GM23338 (cell line): ENCODE measurements around the gene C1orf52. TPM values are rescaled to one million over a fixed set of nuclear protein-coding genes. Genes with fewer than 3 reads are reported as not detected.

Source experiments
- ATAC-seq: fragments of 200-7000 bp; cut with Tn5 transposase; 3 replicates; pipeline ENCODE4 v1.9.1; 2020
- DNase-seq: peaks from one replicate; pipeline ENCODE4 v3.0.0-alpha.2; 2015; ENCODE audit warnings: low spot score
- H2AFZ ChIP-seq: fragments of 200-600 bp; sonication (generic); 2 replicates; pipeline ENCODE4 v1.8.0; 2016; ENCODE audit warnings: antibody characterized with exemption, mild to moderate bottlenecking, moderate library complexity
- H3F3A ChIP-seq: fragments of 200-600 bp; sonication (generic); replicated peaks from 2 replicates; pipeline ENCODE4 v1.8.0; 2017; ENCODE audit warnings: antibody characterized with exemption, mixed run types, low read depth
- H3K27ac ChIP-seq: fragments of 200-600 bp; sonication (generic); 2 replicates; pipeline ENCODE4 v1.6.1; 2016; ENCODE audit warnings: low read depth
- H3K27me3 ChIP-seq: fragments of 200-600 bp; sonication (generic); 2 replicates; pipeline ENCODE4 v1.8.0; 2016; ENCODE audit warnings: mild to moderate bottlenecking, mixed run types, moderate library complexity; ENCODE audit not compliant: insufficient read depth
- H3K36me3 ChIP-seq: fragments of 200-600 bp; sonication (generic); 2 replicates; pipeline ENCODE4 v1.8.0; 2016; ENCODE audit warnings: mild to moderate bottlenecking; ENCODE audit not compliant: insufficient read depth
- H3K4me1 ChIP-seq: fragments of 200-600 bp; sonication (generic); 2 replicates; pipeline ENCODE4 v1.8.0; 2016; ENCODE audit warnings: mild to moderate bottlenecking, moderate library complexity; ENCODE audit not compliant: insufficient read depth
- H3K4me2 ChIP-seq: fragments of 200-600 bp; sonication (generic); 2 replicates; pipeline ENCODE4 v1.7.1; 2017; ENCODE audit warnings: mixed run types
- H3K4me3 ChIP-seq: fragments of 200-600 bp; sonication (generic); 2 replicates; pipeline ENCODE4 v1.6.1; 2016; ENCODE audit warnings: mixed run types
- H3K79me2 ChIP-seq: fragments of 200-600 bp; sonication (generic); replicated peaks from 2 replicates; pipeline ENCODE4 v1.8.0; 2017; ENCODE audit warnings: mild to moderate bottlenecking; ENCODE audit not compliant: insufficient read depth
- H3K9me2 ChIP-seq: fragments of 200-600 bp; sonication (generic); 2 replicates; pipeline ENCODE4 v1.8.0; 2017; ENCODE audit not compliant: insufficient read depth
- H4K20me1 ChIP-seq: fragments of 200-600 bp; sonication (generic); replicated peaks from 2 replicates; pipeline ENCODE4 v1.8.0; 2017; ENCODE audit warnings: mild to moderate bottlenecking; ENCODE audit not compliant: insufficient read depth
- H3K27ac Mint-ChIP-seq: 2 replicates; pipeline ENCODE4 v1.8.0; 2020; ENCODE audit warnings: inconsistent platforms, mild to moderate bottlenecking, moderate library complexity, mixed read lengths
- H3K27me3 Mint-ChIP-seq: 3 replicates; pipeline ENCODE4 v1.8.0; 2022; ENCODE audit warnings: low read depth, mild to moderate bottlenecking, moderate library complexity, mixed read lengths, inconsistent platforms; ENCODE audit not compliant: insufficient read depth, poor library complexity
- H3K36me3 Mint-ChIP-seq: 3 replicates; pipeline ENCODE4 v1.8.0; 2021; ENCODE audit warnings: low read depth, mild to moderate bottlenecking, inconsistent platforms, moderate library complexity, mixed read lengths
- H3K4me1 Mint-ChIP-seq: 3 replicates; pipeline ENCODE4 v1.8.0; 2020; ENCODE audit warnings: mild to moderate bottlenecking, inconsistent platforms, mixed read lengths
- H3K4me3 Mint-ChIP-seq: 3 replicates; pipeline ENCODE4 v1.8.0; 2021; ENCODE audit warnings: moderate library complexity, mild to moderate bottlenecking, inconsistent platforms, mixed read lengths
- H3K9me3 Mint-ChIP-seq: 3 replicates; pipeline ENCODE4 v1.8.0; 2020; ENCODE audit warnings: moderate library complexity, mild to moderate bottlenecking, inconsistent platforms, mixed read lengths
- CREB1 ChIP-seq: fragments of 250-450 bp; sonication (Bioruptor Pico); IDR thresholded peaks from 2 replicates; pipeline ENCODE4 v1.5.0; 2020; ENCODE audit warnings: low read depth, mild to moderate bottlenecking, moderate library complexity
- EZH2phosphoT487 ChIP-seq: fragments of 200-600 bp; sonication (generic); IDR thresholded peaks from one replicate; pipeline ENCODE4 v1.8.1; 2018; ENCODE audit warnings: antibody characterized with exemption; ENCODE audit not compliant: unreplicated experiment
- NANOG ChIP-seq: IDR thresholded peaks from 2 replicates; pipeline ENCODE4 v1.6.1; 2016; ENCODE audit warnings: antibody characterized with exemption, borderline replicate concordance
- POLR2AphosphoS5 ChIP-seq: IDR thresholded peaks from 2 replicates; pipeline ENCODE4 v1.6.1; 2016; ENCODE audit warnings: antibody characterized with exemption, low read depth
- STAT1 ChIP-seq: IDR thresholded peaks from one replicate; pipeline ENCODE4 v1.6.1; 2016; ENCODE audit warnings: antibody characterized with exemption; ENCODE audit not compliant: unreplicated experiment
- ZNF331 ChIP-seq: fragments of 250-450 bp; sonication (Bioruptor Pico); IDR thresholded peaks from 2 replicates; pipeline ENCODE4 v1.5.0; 2020; ENCODE audit warnings: low read depth, mild to moderate bottlenecking, moderate library complexity
- polyA plus RNA-seq: library from polyadenylated mRNA; unstranded; fragments of >200 nt; fragmentation: Nextera tagmentation; extraction: Ambion mirVana; gene quantifications from 2 replicates; pipeline ENCODE4 v1.2.1, GENCODE V29; 2016
- total RNA-seq: library from RNA; depleted of rRNA; stranded (reverse); fragments of >200 nt; shearing (Covaris generic); gene quantifications from 2 replicates; pipeline ENCODE4 v1.2.3, GENCODE V29; 2014
- TF ChIP-seq, protein P1 (sequence below): IDR thresholded peaks from 2 replicates; pipeline ENCODE4 v1.6.1; 2016; ENCODE audit warnings: antibody characterized with exemption
- TF ChIP-seq, protein P2 (sequence below): IDR thresholded peaks from one replicate; pipeline ENCODE4 v1.6.1; 2018; ENCODE audit warnings: antibody characterized with exemption; ENCODE audit not compliant: unreplicated experiment

C1orf52 gene
- total and polyA plus RNA-seq, 2 experiments from 2014 or later = 35.6 to 102 TPM

DNA sequence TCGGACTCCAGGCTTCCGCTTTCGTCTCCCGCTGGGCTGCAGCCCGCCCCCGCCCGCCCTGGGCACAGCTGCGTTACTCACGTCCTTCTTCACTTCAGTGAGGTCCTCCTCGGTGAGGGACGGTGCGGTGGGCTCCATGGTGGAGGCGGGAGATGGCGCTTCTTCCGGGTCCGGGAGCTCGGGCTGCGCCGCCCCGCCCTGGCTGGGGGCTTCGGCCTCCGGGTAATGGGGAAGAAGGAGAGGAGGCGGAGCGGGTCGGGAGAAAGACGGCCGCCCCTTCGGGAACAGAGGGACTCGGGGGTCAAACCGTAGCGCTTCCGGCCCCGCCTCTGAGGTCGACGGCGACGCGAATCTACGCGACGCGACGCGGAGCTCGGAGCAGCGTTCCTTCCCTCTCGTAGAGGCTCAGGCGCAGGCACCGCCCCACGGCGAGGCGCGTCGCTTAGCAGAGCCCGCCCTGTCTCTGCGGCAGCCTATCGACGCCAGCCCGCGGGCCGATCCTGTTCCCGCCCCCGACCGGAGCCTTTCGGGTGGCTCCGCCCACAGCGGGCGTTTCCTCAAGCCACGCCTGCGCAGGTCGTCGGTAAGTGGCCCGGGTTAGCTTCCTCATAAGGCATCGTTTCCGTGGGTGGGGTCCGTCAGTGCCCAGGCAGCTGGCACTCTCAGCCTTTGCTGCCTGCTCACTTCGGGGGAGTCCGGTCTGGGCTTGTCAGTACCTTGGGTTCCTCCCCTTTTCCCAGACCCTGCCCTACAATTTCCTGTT is 16.9 kb upstream of the C1orf52 start, which contains the start of gene BCL10:
Gene BCL10 (minus strand): TSS at position 418 of the 763 bp plus-strand sequence. CDS start 280 bp downstream, at position 138.
- Histone ChIP-seq H3F3A (0 out of 2 replicates have a peak, but pooled peaks cover 6% of the 10 kb centered on the region), H3K9me2 (0 out of 2 replicates have a peak, but pooled peaks cover 5% of the 10 kb centered on the region), H3K27ac (peak within 1 kb of the TSS; percentile 96), H3K4me2 (peak within 1 kb of the TSS; percentile 84), H3K36me3 (no peaks in the 10 kb centered on the region), H3K79me2 (peaks cover 45% of the 10 kb centered on the region), H3K4me3 (peak within 1 kb of the TSS; percentile 93), H3K27me3 (no peaks in the 10 kb centered on the region), H2AFZ (peak within 1 kb of the TSS; percentile 69; the same call in 1 of the 2 replicates), H3K4me1 (peaks cover 14% of the 10 kb centered on the region), H4K20me1 (peaks cover 10% of the 10 kb centered on the region; the same call in 1 of the 2 replicates)
- Mint-ChIP-seq H3K27me3 (peaks cover 13% of the 10 kb centered on the region), H3K27ac (peak within 1 kb of the TSS; percentile 94), H3K9me3 (peaks cover 3% of the 10 kb centered on the region; the same call in 1 of the 3 replicates), H3K4me3 (peak within 1 kb of the TSS; percentile 88), H3K4me1 (peaks cover 42% of the 10 kb centered on the region), H3K36me3 (no peaks in the 10 kb centered on the region; the same call in 2 of the 3 replicates)
- TF ChIP-seq CREB1 (CRISPR knock-in tag) (peak; percentile 95), NANOG (no peak), POLR2AphosphoS5 (peak; percentile 75)
- TF ChIP-seq, protein P1, sequence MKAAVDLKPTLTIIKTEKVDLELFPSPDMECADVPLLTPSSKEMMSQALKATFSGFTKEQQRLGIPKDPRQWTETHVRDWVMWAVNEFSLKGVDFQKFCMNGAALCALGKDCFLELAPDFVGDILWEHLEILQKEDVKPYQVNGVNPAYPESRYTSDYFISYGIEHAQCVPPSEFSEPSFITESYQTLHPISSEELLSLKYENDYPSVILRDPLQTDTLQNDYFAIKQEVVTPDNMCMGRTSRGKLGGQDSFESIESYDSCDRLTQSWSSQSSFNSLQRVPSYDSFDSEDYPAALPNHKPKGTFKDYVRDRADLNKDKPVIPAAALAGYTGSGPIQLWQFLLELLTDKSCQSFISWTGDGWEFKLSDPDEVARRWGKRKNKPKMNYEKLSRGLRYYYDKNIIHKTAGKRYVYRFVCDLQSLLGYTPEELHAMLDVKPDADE = 0 out of 2 replicates have a peak, but pooled peaks have one; percentile 17
- DNase-seq (peak; percentile 99), ATAC-seq (peak; percentile 97)

DNA sequence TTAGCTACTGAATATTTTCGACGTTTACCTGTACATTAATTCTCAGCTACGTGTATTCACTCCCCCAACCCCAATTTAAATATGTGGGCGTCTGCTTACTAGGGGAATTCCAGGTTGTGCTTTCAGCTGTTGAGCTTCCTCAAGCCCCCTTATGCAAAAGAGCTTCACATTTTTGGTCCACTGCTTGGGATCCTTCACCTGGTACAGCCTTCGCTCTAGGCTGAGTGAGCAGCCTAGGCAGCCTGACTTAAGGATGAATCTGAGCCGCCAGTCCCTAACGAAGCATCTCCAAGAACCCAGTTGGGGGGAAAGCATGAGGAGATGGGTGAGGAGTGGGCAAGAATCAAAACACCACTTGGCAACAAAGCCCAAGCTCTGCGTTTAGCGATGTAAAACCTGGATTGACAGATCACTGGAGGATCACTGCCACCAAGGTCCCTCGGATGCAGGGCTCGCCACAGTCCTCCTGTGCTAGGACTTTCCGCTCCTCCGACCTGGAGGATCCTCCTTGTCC is 16.3 kb upstream of the C1orf52 start:
- no peaks in the 10 kb centered on the region for H3K27me3 ChIP-seq
- Mint-ChIP-seq H3K27me3 (peaks cover 10% of the 10 kb centered on the region), H3K4me3 (peak overlapping the region; percentile 88), H3K36me3 (peaks cover 4% of the 10 kb centered on the region), H3K27ac (peak overlapping the region; percentile 89), H3K4me1 (peaks cover 38% of the 10 kb centered on the region), H3K9me3 (peaks cover 3% of the 10 kb centered on the region; the same call in 1 of the 3 replicates)
- H3K4me2 ChIP-seq = peak overlapping the region; percentile 84
- DNase-seq (peak; percentile 66), ATAC-seq (peak; percentile 9)
- H2AFZ ChIP-seq = peak overlapping the region; percentile 69; the same call in 1 of the 2 replicates
- H4K20me1 ChIP-seq = peaks cover 10% of the 10 kb centered on the region; the same call in 1 of the 2 replicates
- H3K79me2 ChIP-seq = peaks cover 51% of the 10 kb centered on the region
- H3K9me2 ChIP-seq = 0 out of 2 replicates have a peak, but pooled peaks cover 3% of the 10 kb centered on the region
- peak overlapping the region; percentile 96 for H3K27ac ChIP-seq
- H3K36me3 ChIP-seq = peaks cover 4% of the 10 kb centered on the region
- peak overlapping the region; percentile 93 for H3K4me3 ChIP-seq
- 0 out of 2 replicates have a peak, but pooled peaks cover 6% of the 10 kb centered on the region for H3F3A ChIP-seq
- H3K4me1 ChIP-seq = peaks cover 14% of the 10 kb centered on the region
- TF ChIP-seq, protein P2, sequence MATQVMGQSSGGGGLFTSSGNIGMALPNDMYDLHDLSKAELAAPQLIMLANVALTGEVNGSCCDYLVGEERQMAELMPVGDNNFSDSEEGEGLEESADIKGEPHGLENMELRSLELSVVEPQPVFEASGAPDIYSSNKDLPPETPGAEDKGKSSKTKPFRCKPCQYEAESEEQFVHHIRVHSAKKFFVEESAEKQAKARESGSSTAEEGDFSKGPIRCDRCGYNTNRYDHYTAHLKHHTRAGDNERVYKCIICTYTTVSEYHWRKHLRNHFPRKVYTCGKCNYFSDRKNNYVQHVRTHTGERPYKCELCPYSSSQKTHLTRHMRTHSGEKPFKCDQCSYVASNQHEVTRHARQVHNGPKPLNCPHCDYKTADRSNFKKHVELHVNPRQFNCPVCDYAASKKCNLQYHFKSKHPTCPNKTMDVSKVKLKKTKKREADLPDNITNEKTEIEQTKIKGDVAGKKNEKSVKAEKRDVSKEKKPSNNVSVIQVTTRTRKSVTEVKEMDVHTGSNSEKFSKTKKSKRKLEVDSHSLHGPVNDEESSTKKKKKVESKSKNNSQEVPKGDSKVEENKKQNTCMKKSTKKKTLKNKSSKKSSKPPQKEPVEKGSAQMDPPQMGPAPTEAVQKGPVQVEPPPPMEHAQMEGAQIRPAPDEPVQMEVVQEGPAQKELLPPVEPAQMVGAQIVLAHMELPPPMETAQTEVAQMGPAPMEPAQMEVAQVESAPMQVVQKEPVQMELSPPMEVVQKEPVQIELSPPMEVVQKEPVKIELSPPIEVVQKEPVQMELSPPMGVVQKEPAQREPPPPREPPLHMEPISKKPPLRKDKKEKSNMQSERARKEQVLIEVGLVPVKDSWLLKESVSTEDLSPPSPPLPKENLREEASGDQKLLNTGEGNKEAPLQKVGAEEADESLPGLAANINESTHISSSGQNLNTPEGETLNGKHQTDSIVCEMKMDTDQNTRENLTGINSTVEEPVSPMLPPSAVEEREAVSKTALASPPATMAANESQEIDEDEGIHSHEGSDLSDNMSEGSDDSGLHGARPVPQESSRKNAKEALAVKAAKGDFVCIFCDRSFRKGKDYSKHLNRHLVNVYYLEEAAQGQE = no peak
- TF ChIP-seq STAT1 = no peak
- no peak for TF ChIP-seq NANOG
- TF ChIP-seq ZNF331 (CRISPR knock-in tag) = no peak
- TF ChIP-seq EZH2phosphoT487 = no peak
- TF ChIP-seq, protein P1 = no peak
